Stimulated activated naive CD8-positive, alpha-beta T cell treated with anti-CD3 and anti-CD28 coated beads, Interleukin-15, Interleukin-2, amounts not matched to agents 100 ng/mL and 50 ng/mL, for 24 hours (primary cell): ENCODE results near the gene SHISA2.

Experiments used
- H3K27ac Mint-ChIP-seq: one replicate; pipeline ENCODE4 v1.8.0; 2021; ENCODE audit warnings: mild to moderate bottlenecking, mixed read lengths
- H3K27me3 Mint-ChIP-seq: one replicate; pipeline ENCODE4 v1.8.0; 2021; ENCODE audit warnings: mixed read lengths
- H3K36me3 Mint-ChIP-seq: one replicate; pipeline ENCODE4 v1.8.0; 2021; ENCODE audit warnings: low read depth, mixed read lengths
- H3K4me1 Mint-ChIP-seq: one replicate; pipeline ENCODE4 v1.8.0; 2021; ENCODE audit warnings: low read depth, mixed read lengths
- H3K4me3 Mint-ChIP-seq: one replicate; pipeline ENCODE4 v1.8.0; 2021; ENCODE audit warnings: mild to moderate bottlenecking, mixed read lengths
- H3K9me3 Mint-ChIP-seq: one replicate; pipeline ENCODE4 v1.8.0; 2021; ENCODE audit warnings: mixed read lengths

The SHISA2 gene

GRCh38 chr13:26017196-26017921 lies 34.5 kb downstream of the SHISA2 start:
- H3K4me3 Mint-ChIP-seq, result no peak overlapping the region
- no peaks in the 10 kb centered on the region for H3K27me3 Mint-ChIP-seq
- peaks cover 15% of the 10 kb centered on the region for H3K4me1 Mint-ChIP-seq
- H3K36me3 Mint-ChIP-seq, result peaks cover 22% of the 10 kb centered on the region
- H3K27ac Mint-ChIP-seq, result no peak overlapping the region
- H3K9me3 Mint-ChIP-seq, result peaks cover 9% of the 10 kb centered on the region

GRCh38 chr13:26016189-26016588 lies 35.6 kb downstream of the SHISA2 start:
- Mint-ChIP-seq H3K4me3 (no peak overlapping the region), H3K36me3 (peaks cover 17% of the 10 kb centered on the region), H3K27me3 (no peaks in the 10 kb centered on the region), H3K4me1 (peaks cover 15% of the 10 kb centered on the region), H3K27ac (no peak overlapping the region), H3K9me3 (peaks cover 6% of the 10 kb centered on the region)

GRCh38 chr13:26015271-26016125 lies 36.3 kb downstream of the SHISA2 start:
- no peak overlapping the region for H3K4me3 Mint-ChIP-seq
- no peaks in the 10 kb centered on the region for H3K9me3 Mint-ChIP-seq
- no peak overlapping the region for H3K27ac Mint-ChIP-seq
- H3K27me3 Mint-ChIP-seq, result no peaks in the 10 kb centered on the region
- H3K4me1 Mint-ChIP-seq, result peaks cover 15% of the 10 kb centered on the region
- H3K36me3 Mint-ChIP-seq, result peaks cover 12% of the 10 kb centered on the region

GRCh38 chr13:26012995-26013394 lies 38.8 kb downstream of the SHISA2 start:
- H3K27ac Mint-ChIP-seq, result peak overlapping the region; percentile 71
- H3K4me1 Mint-ChIP-seq, result peaks cover 15% of the 10 kb centered on the region
- peak overlapping the region; percentile 73 for H3K4me3 Mint-ChIP-seq

GRCh38 chr13:26011996-26012821 lies 39.6 kb downstream of the SHISA2 start:
- Mint-ChIP-seq H3K27me3 (peaks cover 3% of the 10 kb centered on the region), H3K4me3 (peak overlapping the region; percentile 73), H3K27ac (peak overlapping the region; percentile 71), H3K4me1 (peaks cover 14% of the 10 kb centered on the region), H3K36me3 (no peaks in the 10 kb centered on the region), H3K9me3 (peaks cover 3% of the 10 kb centered on the region)

More at GRCh38 chr13:26012995-26013394, 38.8 kb downstream of the SHISA2 start:
- H3K36me3 Mint-ChIP-seq, result no peaks in the 10 kb centered on the region
- H3K27me3 Mint-ChIP-seq, result no peaks in the 10 kb centered on the region
- H3K9me3 Mint-ChIP-seq, result no peaks in the 10 kb centered on the region

- H3K36me3 Mint-ChIP-seq, result no peaks in the 10 kb centered on the region
- H3K27ac Mint-ChIP-seq, result no peak overlapping the region
- peaks cover 9% of the 10 kb centered on the region for H3K4me1 Mint-ChIP-seq
- peak overlapping the region; percentile 32 for H3K4me3 Mint-ChIP-seq
- H3K9me3 Mint-ChIP-seq, result peaks cover 6% of the 10 kb centered on the region
- H3K27me3 Mint-ChIP-seq, result peaks cover 3% of the 10 kb centered on the region
Observed at GRCh38 chr13:26011208-26011573, 40.6 kb downstream of the SHISA2 start.

GRCh38 chr13:26010487-26011207 lies 41.2 kb downstream of the SHISA2 start:
- H3K27ac Mint-ChIP-seq, result no peak overlapping the region
- peaks cover 6% of the 10 kb centered on the region for H3K9me3 Mint-ChIP-seq
- peaks cover 3% of the 10 kb centered on the region for H3K27me3 Mint-ChIP-seq
- H3K4me3 Mint-ChIP-seq, result no peak overlapping the region
- H3K36me3 Mint-ChIP-seq, result no peaks in the 10 kb centered on the region
- peaks cover 9% of the 10 kb centered on the region for H3K4me1 Mint-ChIP-seq

- Mint-ChIP-seq H3K27ac (no peak overlapping the region), H3K36me3 (no peaks in the 10 kb centered on the region)
Observed at GRCh38 chr13:26007261-26008125, 44.3 kb downstream of the SHISA2 start.

More at GRCh38 chr13:26007261-26008125, 44.3 kb downstream of the SHISA2 start:
- H3K4me1 Mint-ChIP-seq, result peaks cover 9% of the 10 kb centered on the region
- peaks cover 3% of the 10 kb centered on the region for H3K27me3 Mint-ChIP-seq
- H3K4me3 Mint-ChIP-seq, result no peak overlapping the region
- H3K9me3 Mint-ChIP-seq, result peaks cover 6% of the 10 kb centered on the region
